DOHH2 (cell line): ENCODE measurements around the gene YPEL1.
"Not testable (repeated sequence)": the region's sequence is repeated elsewhere in the genome, so short reads cannot be mapped to it uniquely, and the experiment has no call there.

Source experiments
- H3F3A ChIP-seq: fragments of 200-600 bp; sonication (generic), shearing (Covaris generic); 2 replicates; pipeline ENCODE4 v1.6.0; 2016; ENCODE audit warnings: antibody characterized with exemption, mild to moderate bottlenecking; ENCODE audit not compliant: control insufficient read depth, insufficient read depth
- H3K27ac ChIP-seq: fragments of 200-600 bp; sonication (generic); 2 replicates; pipeline ENCODE4 v1.5.1; 2014; ENCODE audit warnings: low read depth, mild to moderate bottlenecking, low read length, moderate library complexity
- H3K27me3 ChIP-seq: fragments of 200-600 bp; sonication (generic); 2 replicates; pipeline ENCODE4 v1.6.1; 2014; ENCODE audit warnings: mild to moderate bottlenecking, low read length, mixed read lengths; ENCODE audit not compliant: control insufficient read depth
- H3K36me3 ChIP-seq: fragments of 200-600 bp; sonication (generic); 2 replicates; pipeline ENCODE4 v1.6.1; 2014; ENCODE audit warnings: mild to moderate bottlenecking, low read length, moderate library complexity, mixed read lengths; ENCODE audit not compliant: control insufficient read depth
- H3K4me1 ChIP-seq: fragments of 200-600 bp; sonication (generic); 2 replicates; pipeline ENCODE4 v1.6.1; 2014; ENCODE audit warnings: mild to moderate bottlenecking, low read length, mixed read lengths; ENCODE audit not compliant: control insufficient read depth
- H3K4me2 ChIP-seq: fragments of 200-600 bp; sonication (generic); 2 replicates; pipeline ENCODE4 v1.6.0; 2014; ENCODE audit warnings: mild to moderate bottlenecking, low read length, moderate library complexity
- H3K4me3 ChIP-seq: fragments of 200-600 bp; sonication (generic); 2 replicates; pipeline ENCODE4 v1.5.1; 2014; ENCODE audit warnings: mild to moderate bottlenecking, low read length, mixed read lengths
- H3K79me2 ChIP-seq: fragments of 200-600 bp; sonication (generic); 2 replicates; pipeline ENCODE4 v1.6.1; 2014; ENCODE audit warnings: mild to moderate bottlenecking, low read length, mixed read lengths; ENCODE audit not compliant: control insufficient read depth
- H3K9me2 ChIP-seq: fragments of 200-600 bp; sonication (generic); replicated peaks from 2 replicates; pipeline ENCODE4 v1.6.1; 2014; ENCODE audit warnings: mild to moderate bottlenecking, low read length, mixed read lengths; ENCODE audit not compliant: control insufficient read depth
- H3K9me3 ChIP-seq: fragments of 200-600 bp; sonication (generic); 2 replicates; pipeline ENCODE4 v1.6.1; 2014; ENCODE audit warnings: antibody characterized with exemption, low read length, mixed read lengths; ENCODE audit not compliant: control insufficient read depth, insufficient read depth
- H4K20me1 ChIP-seq: fragments of 200-600 bp; sonication (generic); 2 replicates; pipeline ENCODE4 v1.6.0; 2014; ENCODE audit warnings: low read depth, mild to moderate bottlenecking, antibody characterized with exemption, low read length, moderate library complexity; ENCODE audit not compliant: control insufficient read depth, insufficient read depth
- EZH2phosphoT487 ChIP-seq: fragments of 200-600 bp; sonication (generic); IDR thresholded peaks from 2 replicates; pipeline ENCODE4 v1.6.1; 2017; ENCODE audit warnings: borderline replicate concordance, mild to moderate bottlenecking, antibody characterized with exemption, low read length, moderate library complexity, mixed read lengths
- TF ChIP-seq, protein P1 (sequence below): fragments of 200-600 bp; sonication (generic); IDR thresholded peaks from one replicate; pipeline ENCODE4 v1.5.1; 2014; ENCODE audit warnings: antibody characterized with exemption, mild to moderate bottlenecking, low read depth, low read length; ENCODE audit not compliant: poor library complexity, severe bottlenecking

Gene YPEL1

DNA sequence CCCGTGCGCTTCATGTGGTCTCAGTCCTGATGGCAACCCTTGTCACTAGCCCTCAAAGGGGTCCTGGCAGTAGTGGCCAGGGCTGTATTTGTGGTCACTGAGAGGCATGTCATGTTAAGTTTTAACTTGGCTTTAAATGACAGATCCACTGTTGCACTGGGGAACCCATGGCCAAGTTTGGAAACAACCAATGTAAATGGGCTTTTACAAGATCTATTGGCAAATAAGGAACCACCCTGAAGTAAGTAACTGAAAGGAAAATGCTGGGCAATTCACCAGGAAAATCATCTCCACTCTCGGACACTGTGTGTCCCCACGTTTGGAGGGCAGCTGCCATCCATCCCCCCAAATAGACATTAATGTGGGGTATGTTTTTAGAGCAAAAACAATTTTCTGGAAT, 8.4 kb downstream of the YPEL1 start:
- Histone ChIP-seq H3K4me2 (no peak overlapping the region), H3K27me3 (no peaks in the 10 kb centered on the region), H3K79me2 (no peaks in the 10 kb centered on the region), H3F3A (no peaks in the 10 kb centered on the region), H3K9me3 (no peaks in the 10 kb centered on the region), H3K4me1 (peaks cover 22% of the 10 kb centered on the region), H3K27ac (no peak overlapping the region), H3K36me3 (no peaks in the 10 kb centered on the region), H3K4me3 (no peak overlapping the region), H4K20me1 (peaks cover 3% of the 10 kb centered on the region; the same call in 1 of the 2 replicates), H3K9me2 (no peaks in the 10 kb centered on the region)
- TF ChIP-seq, protein P1, sequence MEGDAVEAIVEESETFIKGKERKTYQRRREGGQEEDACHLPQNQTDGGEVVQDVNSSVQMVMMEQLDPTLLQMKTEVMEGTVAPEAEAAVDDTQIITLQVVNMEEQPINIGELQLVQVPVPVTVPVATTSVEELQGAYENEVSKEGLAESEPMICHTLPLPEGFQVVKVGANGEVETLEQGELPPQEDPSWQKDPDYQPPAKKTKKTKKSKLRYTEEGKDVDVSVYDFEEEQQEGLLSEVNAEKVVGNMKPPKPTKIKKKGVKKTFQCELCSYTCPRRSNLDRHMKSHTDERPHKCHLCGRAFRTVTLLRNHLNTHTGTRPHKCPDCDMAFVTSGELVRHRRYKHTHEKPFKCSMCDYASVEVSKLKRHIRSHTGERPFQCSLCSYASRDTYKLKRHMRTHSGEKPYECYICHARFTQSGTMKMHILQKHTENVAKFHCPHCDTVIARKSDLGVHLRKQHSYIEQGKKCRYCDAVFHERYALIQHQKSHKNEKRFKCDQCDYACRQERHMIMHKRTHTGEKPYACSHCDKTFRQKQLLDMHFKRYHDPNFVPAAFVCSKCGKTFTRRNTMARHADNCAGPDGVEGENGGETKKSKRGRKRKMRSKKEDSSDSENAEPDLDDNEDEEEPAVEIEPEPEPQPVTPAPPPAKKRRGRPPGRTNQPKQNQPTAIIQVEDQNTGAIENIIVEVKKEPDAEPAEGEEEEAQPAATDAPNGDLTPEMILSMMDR: no peak
- no peak for TF ChIP-seq EZH2phosphoT487

DNA sequence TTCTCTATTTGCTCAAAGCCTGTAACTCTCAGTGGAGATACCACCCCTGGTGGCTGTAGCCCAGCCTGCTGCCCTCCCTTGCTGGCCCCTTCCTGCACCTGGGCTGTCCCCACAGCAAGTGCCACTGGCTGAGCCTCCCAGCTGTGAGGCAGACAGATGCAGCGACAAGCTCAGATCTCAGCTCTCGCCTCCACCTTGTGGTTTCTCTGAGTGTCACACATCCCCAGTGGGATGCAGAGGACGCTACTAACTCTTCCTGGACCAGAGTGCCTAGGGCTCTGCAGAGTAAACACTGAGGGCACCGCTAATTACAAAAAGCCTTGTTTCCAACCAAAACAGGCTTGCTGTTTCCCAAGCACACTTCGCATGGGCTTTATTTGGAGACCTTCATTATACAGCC, 8.9 kb downstream of the YPEL1 start:
- no peak overlapping the region for H3K4me3 ChIP-seq
- no peak overlapping the region for H3K27ac ChIP-seq
- H3K4me1 ChIP-seq: peaks cover 22% of the 10 kb centered on the region
- no peak overlapping the region for H3K4me2 ChIP-seq
- no peaks in the 10 kb centered on the region for H3K27me3 ChIP-seq
- H3K9me2 ChIP-seq: no peaks in the 10 kb centered on the region
- no peaks in the 10 kb centered on the region for H3K9me3 ChIP-seq
- no peak for TF ChIP-seq EZH2phosphoT487
- TF ChIP-seq, protein P1: peak; percentile 72
- H3K36me3 ChIP-seq: no peaks in the 10 kb centered on the region
- H3K79me2 ChIP-seq: no peaks in the 10 kb centered on the region
- peaks cover 3% of the 10 kb centered on the region; the same call in 1 of the 2 replicates for H4K20me1 ChIP-seq
- no peaks in the 10 kb centered on the region for H3F3A ChIP-seq

DNA sequence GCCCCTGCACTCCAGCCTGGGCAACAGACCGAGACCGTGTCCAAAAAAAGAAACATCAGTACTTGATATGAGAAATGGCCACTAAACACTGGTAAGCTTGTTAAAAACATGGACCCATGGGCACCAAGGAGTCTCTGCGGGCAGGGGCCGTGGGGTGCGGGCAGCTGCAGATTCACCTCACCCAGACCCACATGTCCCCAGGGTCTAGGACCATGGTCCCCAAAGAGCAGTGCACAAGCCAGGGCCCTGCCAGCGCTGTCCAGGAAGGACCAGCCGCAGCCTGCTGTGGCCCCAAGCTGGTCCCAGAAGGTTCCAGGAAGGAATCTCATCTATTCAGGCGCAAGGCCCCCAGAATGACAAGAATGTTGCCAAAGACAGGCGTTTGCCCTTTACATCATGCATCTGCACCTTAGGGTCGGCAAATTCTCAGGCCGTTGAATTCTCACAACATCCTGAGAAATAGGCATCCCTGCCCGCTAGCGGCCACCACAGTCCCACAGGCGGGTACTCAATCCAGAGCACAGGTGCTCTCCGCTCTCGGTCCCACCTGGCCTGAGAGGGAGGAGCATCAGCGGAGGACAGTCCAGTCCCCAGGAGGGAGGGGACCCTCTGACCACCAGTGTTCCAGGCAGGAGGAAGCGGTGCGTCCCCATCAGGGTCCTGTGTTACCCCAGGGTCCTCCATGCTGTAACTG, 9.5 kb downstream of the YPEL1 start:
- Histone ChIP-seq H3K4me2 (no peak overlapping the region), H3K9me3 (no peaks in the 10 kb centered on the region), H3K27me3 (no peaks in the 10 kb centered on the region), H3K27ac (no peak overlapping the region), H3K4me1 (peaks cover 22% of the 10 kb centered on the region), H3F3A (no peaks in the 10 kb centered on the region), H4K20me1 (peaks cover 3% of the 10 kb centered on the region; the same call in 1 of the 2 replicates), H3K79me2 (no peaks in the 10 kb centered on the region), H3K36me3 (no peaks in the 10 kb centered on the region), H3K9me2 (no peaks in the 10 kb centered on the region), H3K4me3 (no peak overlapping the region)
- TF ChIP-seq EZH2phosphoT487: no peak
- TF ChIP-seq, protein P1: no peak

DNA sequence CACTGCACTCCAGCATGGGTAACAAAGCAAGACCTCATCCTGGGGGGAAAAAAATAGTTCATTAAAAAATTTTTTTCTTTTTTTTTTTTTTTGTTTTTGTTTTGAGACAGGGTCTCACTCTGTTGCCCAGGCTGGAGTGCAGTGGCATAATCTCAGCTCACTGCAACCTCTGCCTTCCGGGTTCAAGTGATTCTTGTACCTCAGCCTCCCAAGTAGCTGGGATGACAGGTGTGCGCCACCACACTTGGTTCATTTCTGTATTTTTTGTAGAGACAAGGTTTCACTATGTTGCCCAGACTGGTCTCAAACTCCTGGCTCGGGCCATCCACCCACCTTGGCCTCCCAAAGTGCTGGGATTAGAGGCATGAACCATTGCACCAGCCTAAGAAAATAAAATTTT, 11.1 kb downstream of the YPEL1 start:
- H3K27ac ChIP-seq, H3K9me3 ChIP-seq, H3K4me3 ChIP-seq, H3K9me2 ChIP-seq, H3K27me3 ChIP-seq, H3K79me2 ChIP-seq, H3K36me3 ChIP-seq, H3F3A ChIP-seq, H3K4me2 ChIP-seq, H4K20me1 ChIP-seq: not testable (repeated sequence)
- peaks cover 32% of the 10 kb centered on the region for H3K4me1 ChIP-seq

DNA sequence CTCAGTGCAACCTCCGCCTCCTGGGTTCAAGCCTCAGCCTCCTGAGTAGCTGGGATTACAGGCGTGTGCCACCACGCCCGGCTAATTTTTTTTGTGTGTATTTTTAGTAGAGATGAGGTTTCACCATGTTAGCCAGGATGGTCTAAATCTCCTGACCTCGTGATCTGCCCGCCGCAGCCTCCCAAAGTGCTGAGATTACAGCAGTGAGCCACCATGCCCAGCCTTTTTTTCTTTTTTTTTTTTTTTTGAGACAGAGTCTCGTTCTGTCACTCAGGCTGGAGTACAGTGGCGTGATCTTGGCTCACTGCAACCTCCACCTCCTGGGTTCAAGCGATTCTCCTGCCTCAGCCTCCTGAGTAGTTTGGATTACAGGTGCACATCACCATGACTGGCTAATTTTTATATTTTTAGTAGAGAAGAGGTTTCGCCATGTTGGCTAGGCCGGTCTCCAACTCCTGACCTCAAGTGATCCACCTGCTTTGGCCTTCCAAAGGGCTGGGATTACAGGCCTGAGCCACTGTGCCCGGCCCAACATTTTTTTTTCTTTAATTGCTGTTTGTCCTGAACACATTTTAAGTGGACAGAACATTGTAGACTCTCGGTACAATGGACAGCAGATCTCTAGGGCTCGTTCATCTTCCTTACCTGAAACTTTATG, 14.3 kb downstream of the YPEL1 start:
- H3K9me3 ChIP-seq, H3K27me3 ChIP-seq, H3K4me3 ChIP-seq, H3K36me3 ChIP-seq, H3K4me2 ChIP-seq, H3K27ac ChIP-seq, H3K79me2 ChIP-seq, H4K20me1 ChIP-seq, H3K9me2 ChIP-seq: not testable (repeated sequence)
- H3K4me1 ChIP-seq: peaks cover 43% of the 10 kb centered on the region
- peaks cover 18% of the 10 kb centered on the region for H3F3A ChIP-seq
